Measurements from ENCODE around the gene BHLHE40. TPM values are rescaled to one million over a fixed set of nuclear protein-coding genes. Genes with fewer than 3 reads are reported as not detected.

BHLHE40 gene
- polyA plus RNA-seq, 1 donor: 25.1 TPM

- DNase-seq: no peak
These were observed 38.8 kb downstream of the BHLHE40 start for GRCh38 chr3:5017925-5018531.

DNA sequence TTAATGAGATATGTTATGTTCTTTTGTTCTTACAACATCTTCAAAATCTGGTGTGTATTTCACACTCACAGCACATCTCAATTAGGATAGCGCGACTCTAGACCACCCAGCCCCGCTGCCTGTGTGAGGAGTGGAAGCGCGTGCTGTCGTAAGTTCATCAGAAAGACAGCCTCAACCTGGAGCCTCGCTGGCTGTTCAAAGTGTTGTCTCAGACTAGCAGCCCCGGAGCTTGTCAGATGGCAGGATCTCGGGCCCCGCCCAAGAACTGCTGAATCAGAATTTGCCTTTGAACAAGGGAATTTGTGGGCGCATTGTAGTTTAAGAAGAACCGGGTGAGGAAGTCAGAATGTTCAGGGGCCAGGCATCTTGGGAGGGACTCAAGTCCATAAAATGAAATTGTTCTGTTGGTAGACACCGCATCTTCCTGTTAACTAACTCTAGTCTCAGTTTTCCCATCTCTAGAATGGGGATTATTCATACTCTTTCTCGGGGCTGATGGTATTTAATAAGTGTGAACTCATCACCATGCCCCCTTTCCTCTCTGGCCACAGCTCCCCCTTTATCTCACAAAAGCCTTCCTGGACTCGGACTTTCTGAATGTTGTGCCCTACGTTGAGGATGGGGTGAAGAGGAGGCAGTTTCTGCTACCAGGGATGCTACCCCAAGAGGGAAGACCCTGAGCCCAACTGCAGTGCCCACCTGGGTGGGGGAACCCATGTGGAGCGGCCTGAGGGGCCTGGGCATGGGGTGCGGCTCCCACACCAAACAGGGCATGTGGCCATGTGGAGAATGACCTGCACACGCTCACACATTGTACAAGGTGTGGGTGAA, 40.4 kb downstream of the BHLHE40 start:
- no peak for DNase-seq

DNA sequence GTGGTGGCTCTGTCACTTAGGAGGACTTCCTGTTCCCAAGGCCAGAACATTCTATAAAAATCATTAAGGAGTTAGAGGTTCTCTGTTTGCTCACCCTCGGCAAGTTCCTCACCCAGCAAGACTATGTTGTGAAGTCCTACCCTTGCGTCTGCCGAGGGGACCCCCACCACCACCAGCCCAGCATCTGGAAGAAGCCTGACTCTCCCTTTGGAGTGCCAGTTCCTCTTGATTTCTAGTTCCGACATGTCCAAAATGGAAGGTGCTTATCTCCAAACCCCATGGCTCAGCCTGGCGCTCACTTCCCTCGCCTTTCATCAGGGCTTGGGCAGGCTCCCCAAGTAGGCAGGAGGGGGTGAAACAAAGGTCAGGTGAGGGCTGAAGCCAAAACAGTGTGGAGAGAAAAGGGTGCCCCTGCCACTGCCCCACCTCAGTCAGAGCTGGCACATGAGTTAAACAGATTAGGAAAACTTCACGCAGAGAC, 41.0 kb downstream of the BHLHE40 start:
- DNase-seq: no peak

GRCh38 chr3:5021116-5022092, 42.2 kb downstream of the BHLHE40 start:
- DNase-seq: no peak

GRCh38 chr3:5022187-5022965, 43.1 kb downstream of the BHLHE40 start:
- no peak for DNase-seq

DNA sequence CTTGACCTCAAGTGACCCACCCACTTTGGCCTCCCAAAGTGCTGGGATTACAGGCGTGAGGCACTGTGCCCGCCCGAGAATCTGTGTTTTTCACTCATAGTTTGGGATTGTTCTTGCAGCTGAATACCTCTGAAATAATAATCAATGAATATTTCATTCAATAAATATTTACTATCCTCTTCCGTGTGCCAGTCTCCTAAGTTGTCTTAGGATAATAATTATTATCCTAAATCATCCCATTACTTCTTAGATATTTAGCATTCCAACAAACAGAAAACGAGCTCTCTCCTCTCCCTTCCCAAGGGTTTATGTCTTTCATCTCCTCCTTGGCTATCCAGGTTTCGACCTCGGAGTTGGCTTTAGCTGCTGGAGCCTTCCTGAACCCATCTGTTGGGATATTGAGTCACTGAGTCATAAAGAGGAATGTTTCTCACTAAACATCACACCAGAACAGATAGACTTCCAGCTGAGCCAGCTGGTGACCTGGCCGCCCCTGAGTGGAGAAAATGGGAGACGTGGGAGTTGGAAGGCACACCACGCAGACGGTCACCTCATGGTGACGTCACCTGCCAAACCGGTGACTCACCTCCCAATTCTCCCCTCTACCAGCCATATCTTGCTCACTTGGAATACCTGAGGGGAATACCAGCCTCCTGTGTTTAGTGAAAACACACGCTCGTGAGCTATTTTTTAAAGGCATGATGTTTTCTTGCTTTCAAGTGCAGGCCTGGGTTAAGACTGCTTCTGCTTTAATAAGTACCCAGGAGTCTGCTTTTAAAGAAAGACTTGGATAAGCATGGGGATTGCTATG, 43.9 kb downstream of the BHLHE40 start:
- no peak for DNase-seq

GRCh38 chr3:5023777-5024346, 44.6 kb downstream of the BHLHE40 start:
- DNase-seq: no peak

DNA sequence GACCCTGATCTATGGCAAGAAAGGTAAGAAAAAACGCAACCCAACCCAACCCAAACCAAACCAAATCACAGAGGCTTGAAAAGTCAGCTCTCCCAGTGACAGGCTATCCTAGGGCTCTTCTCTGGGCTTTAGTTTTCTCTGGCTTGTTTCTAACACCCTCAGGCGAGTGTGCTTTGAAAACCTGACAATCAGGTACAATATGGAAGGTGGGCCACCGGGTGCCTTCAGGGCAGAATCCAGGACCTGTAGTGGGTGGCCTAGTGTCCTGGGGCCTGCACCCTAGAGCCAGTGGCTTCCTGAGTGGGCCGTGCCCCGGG, 46.8 kb downstream of the BHLHE40 start:
- DNase-seq: no peak

GRCh38 chr3:5029715-5030114, 50.5 kb downstream of the BHLHE40 start:
- DNase-seq: no peak

- no peak for DNase-seq
These were observed 50.9 kb downstream of the BHLHE40 start for GRCh38 chr3:5030152-5030551.

GRCh38 chr3:5032844-5033243, 53.6 kb downstream of the BHLHE40 start:
- DNase-seq: no peak

Other genes starting within 250 kb of the BHLHE40 start
- 84.3 TPM for gene ARL8B, start 142.9 kb downstream of the BHLHE40 start, polyA plus RNA-seq (ENCODE audit: insufficient read length)
- 25.7 TPM for gene EDEM1, start 208.3 kb downstream of the BHLHE40 start, polyA plus RNA-seq (ENCODE audit: insufficient read length)

Measured in left kidney (tissue), 2 donors.